ENCODE data around the gene BICRAL. TPM values are rescaled to one million over a fixed set of nuclear protein-coding genes. Genes with fewer than 3 reads are reported as not detected.
A peak's percentile ranks its signal among the peaks of the same experiment; 100 is the strongest.

The BICRAL gene
- total RNA-seq, 2 donors from 2014 or later = 21.0 to 26.2 TPM

DNA sequence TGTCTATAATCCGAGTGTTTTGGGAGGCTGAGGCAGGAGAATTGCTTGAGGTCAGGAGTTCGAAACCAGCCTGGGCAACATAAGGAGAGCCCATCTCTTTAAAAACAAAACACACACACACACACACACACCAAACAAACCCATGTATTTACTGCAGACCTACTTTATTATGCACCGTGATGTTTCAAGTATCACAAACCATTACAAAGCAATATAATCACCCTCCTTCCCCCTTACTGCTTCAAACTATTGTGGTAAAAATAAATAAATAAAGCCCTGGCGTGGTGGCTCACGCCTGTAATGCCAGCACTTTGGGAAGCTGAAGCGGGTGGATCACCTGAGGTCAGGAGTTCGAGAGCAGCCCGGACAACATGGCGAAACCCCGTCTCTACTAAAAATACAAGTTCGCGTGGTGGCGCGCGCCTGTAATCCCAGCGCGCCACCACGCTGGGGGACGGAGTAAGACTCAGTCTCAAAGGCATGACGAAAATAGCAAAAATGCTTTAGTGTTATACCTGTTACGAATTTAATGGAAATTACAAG, 37.4 kb upstream of the BICRAL start:
- intact Hi-C loops (cut with DNase I) = loop anchor here (10.0 kb wide), 1 partner anchor 80 kb away; no protein-coding TSS in a partner anchor
- Histone ChIP-seq H3K4me1 (replicated peaks) (peaks cover 8% of the 10 kb centered on the region), H3K27me3 (replicated peaks; ENCODE audit: insufficient read depth) (no peaks in the 10 kb centered on the region), H3K4me3 (peak overlapping the region; percentile 51 to 81), H3K27ac (peak overlapping the region in 1 of 2 donors; percentile 73), H3K36me3 (no peaks in the 10 kb centered on the region), H3K9me3 (no peaks in the 10 kb centered on the region)
- no peak for DNase-seq (ENCODE audit: low spot score)
- 55% methylated on average over 21 of the region's 21 CpGs for WGBS
- TF ChIP-seq POLR2A (IDR thresholded peaks at IDR 0.05) = no peak
- TF ChIP-seq, protein P1, sequence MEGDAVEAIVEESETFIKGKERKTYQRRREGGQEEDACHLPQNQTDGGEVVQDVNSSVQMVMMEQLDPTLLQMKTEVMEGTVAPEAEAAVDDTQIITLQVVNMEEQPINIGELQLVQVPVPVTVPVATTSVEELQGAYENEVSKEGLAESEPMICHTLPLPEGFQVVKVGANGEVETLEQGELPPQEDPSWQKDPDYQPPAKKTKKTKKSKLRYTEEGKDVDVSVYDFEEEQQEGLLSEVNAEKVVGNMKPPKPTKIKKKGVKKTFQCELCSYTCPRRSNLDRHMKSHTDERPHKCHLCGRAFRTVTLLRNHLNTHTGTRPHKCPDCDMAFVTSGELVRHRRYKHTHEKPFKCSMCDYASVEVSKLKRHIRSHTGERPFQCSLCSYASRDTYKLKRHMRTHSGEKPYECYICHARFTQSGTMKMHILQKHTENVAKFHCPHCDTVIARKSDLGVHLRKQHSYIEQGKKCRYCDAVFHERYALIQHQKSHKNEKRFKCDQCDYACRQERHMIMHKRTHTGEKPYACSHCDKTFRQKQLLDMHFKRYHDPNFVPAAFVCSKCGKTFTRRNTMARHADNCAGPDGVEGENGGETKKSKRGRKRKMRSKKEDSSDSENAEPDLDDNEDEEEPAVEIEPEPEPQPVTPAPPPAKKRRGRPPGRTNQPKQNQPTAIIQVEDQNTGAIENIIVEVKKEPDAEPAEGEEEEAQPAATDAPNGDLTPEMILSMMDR (IDR thresholded peaks at IDR 0.05) = no peak
- no peak for TF ChIP-seq POLR2AphosphoS5 (IDR thresholded peaks at IDR 0.05)

DNA sequence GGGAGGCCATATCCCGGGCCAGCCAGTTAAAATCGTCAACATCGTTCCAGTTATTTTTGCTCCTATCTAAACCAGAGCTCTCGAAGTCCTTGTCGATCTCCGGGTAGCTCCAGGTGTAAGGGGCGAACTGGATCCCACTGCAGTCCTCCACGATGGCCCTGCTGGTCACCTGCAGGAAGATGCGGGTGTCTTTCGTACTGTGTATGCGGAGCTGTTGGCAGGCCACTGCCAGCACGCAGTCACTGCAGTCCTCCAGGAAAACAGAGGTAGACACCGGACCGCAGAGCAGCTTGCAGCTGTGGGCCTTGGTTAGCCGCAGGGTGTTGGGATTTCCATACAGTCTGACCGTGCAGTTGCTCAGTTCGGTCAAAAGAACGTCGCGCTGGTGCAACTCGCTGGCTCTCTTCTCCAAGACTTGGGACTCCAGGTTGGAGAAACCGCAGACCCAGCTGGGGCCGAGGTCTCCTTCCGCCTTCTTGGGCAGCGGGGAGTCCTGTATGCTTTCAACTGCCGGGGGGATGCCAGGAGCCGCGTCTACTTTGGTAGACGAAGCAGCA, 36.7 kb upstream of the BICRAL start:
- WGBS = 2% methylated on average over 29 of the region's 29 CpGs
- intact Hi-C loops (cut with DNase I) = loop anchor here (10.0 kb wide), 1 partner anchor 80 kb away; no protein-coding TSS in a partner anchor

DNA sequence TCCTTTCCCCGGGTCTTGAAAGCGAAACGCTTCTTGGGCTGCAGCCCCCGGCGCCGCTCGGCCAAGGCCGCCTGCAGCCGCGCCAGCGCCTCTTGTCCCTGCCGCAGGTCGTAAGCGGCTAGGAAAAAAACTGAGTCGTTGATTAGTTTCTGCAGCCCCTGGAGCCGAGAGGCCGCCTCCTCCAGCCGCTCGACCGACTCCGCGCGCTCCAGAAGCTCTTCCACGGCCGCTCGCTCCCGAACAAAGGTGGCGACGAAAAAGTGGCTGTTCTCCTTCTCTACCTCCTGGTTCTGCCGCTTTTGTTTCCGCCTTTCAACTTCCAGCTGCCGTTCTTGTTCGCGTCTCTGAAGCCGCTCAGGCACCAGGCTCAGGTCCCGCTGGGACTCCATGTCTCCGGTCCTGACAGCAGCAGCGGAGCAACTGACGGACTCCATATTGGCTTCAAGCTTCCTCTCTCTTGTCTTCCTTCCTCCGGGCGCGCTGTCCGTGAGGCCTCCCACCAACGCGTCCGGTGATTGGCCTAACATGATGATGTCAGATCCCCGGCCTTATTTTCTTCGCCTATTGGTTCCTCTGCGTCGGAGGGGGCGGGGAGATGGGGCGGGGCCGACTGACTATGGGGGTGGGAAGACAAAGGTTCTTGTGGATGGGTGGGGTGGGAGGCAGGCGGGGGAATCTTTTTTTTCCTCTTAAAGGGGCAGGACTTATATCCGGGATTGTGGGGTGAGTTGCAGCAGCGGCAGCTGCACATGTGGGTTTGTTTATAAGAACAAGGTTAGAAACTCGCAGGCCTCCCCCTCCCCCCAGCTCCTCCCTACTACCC, 36.0 kb upstream of the BICRAL start, which contains the start of gene TBCC:
TSS of gene TBCC (minus strand) at position 464 of the 823 bp plus-strand sequence. CDS start at position 434, 30 bp downstream.
- Histone ChIP-seq H3K4me1 (replicated peaks) (peaks cover 8% of the 10 kb centered on the region), H3K27ac (peak within 1 kb of the TSS; percentile 96 to 97), H3K4me3 (peak within 1 kb of the TSS; percentile 51 to 81), H3K36me3 (no peaks in the 10 kb centered on the region), H3K27me3 (replicated peaks; ENCODE audit: insufficient read depth) (no peaks in the 10 kb centered on the region), H3K9me3 (no peaks in the 10 kb centered on the region)
- TF ChIP-seq POLR2AphosphoS5 (IDR thresholded peaks at IDR 0.05) (peak; percentile 98), POLR2A (IDR thresholded peaks at IDR 0.05) (peak; percentile 97)
- TF ChIP-seq, protein P1 (IDR thresholded peaks at IDR 0.05) = no peak
- WGBS = under 1% methylated on average over 56 of the region's 57 CpGs
- DNase-seq (ENCODE audit: low spot score) = peak; percentile 99
- intact Hi-C loops (cut with DNase I) = loop anchor here (1.0 to 10.0 kb wide), 3 partner anchors 35 to 133 kb away; partner anchors contain the start of gene RPL7L1

More for the DNA sequence above, 36.7 kb upstream of the BICRAL start:
- TF ChIP-seq, protein P1 (IDR thresholded peaks at IDR 0.05) = no peak
- Histone ChIP-seq H3K4me1 (replicated peaks) (peaks cover 8% of the 10 kb centered on the region), H3K4me3 (peak overlapping the region; percentile 51 to 81), H3K27ac (peak overlapping the region; percentile 73 to 97), H3K9me3 (no peaks in the 10 kb centered on the region), H3K27me3 (replicated peaks; ENCODE audit: insufficient read depth) (no peaks in the 10 kb centered on the region), H3K36me3 (no peaks in the 10 kb centered on the region)
- no peak for DNase-seq (ENCODE audit: low spot score)

DNA sequence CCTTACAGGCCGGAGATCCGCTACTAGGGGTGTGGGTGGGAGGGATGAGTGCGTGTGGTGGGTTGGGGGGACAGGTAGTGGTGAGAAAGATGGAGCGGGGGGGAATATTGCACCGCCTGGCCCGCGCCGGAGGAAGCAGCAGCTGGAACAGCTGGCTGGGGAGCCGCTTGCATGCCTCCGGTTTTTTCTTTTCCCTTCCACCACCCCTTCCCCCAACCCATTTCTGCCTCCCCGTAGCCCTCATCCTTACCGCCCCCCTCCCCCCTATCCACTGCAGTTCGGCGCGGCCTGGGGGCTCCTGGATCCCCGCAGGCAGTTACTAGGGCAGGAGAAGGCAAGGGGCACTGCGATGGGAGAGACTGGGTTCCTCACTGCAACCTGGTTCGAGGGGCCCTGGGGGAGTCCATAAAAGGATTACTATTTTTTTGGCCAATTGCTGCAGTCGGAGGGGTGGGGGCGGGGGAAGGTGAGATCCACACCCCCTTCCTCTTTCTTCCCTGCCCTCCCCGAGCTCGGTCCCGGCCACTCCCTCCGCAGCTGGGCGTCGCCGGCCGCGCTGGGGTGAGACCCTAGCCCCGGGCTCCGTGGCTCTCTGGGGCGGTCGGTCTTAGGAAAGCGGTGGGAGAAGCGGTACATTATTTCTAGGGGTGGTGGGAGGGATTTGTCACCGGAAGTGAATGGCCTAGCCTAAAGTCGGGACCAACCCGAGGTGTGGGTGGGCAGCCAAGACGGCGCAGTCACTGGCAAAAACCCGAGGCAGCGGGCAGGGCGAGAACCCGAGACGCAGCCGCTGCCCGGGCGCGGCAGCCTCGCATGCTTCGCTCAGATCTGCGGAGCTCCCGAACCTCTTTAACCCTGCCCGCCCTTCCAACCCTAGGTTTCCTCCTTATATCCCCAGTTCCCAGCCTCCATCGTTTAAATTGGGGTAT, 35.1 kb upstream of the BICRAL start:
- Histone ChIP-seq H3K4me3 (peak overlapping the region; percentile 51 to 81), H3K27ac (peak overlapping the region; percentile 96 to 97), H3K9me3 (no peaks in the 10 kb centered on the region), H3K27me3 (replicated peaks; ENCODE audit: insufficient read depth) (no peaks in the 10 kb centered on the region), H3K4me1 (replicated peaks) (peaks cover 8% of the 10 kb centered on the region), H3K36me3 (no peaks in the 10 kb centered on the region)
- under 1% methylated on average over 55 of the region's 55 CpGs for WGBS
- DNase-seq (ENCODE audit: low spot score) = peak; percentile 78
- TF ChIP-seq POLR2A (IDR thresholded peaks at IDR 0.05) (peak; percentile 82), POLR2AphosphoS5 (IDR thresholded peaks at IDR 0.05) (peak; percentile 90)
- TF ChIP-seq, protein P1 (IDR thresholded peaks at IDR 0.05) = no peak
- intact Hi-C loops (cut with DNase I) = loop anchor here (1.0 to 10.0 kb wide), 3 partner anchors 35 to 132 kb away; partner anchors contain the start of gene RPL7L1

All from prostate gland (tissue), 2 donors.